DND-41 (cell line): Measurements from ENCODE around the gene KCNIP4.

Experiments
- EZH2 ChIP-seq: IDR thresholded peaks from 3 replicates; pipeline ENCODE4 v1.6.1; 2012; ENCODE audit warnings: borderline replicate concordance, low read depth, mild to moderate bottlenecking, moderate library complexity, low read length, inconsistent platforms; ENCODE audit not compliant: severe bottlenecking
- TF ChIP-seq, protein P1 (sequence below): IDR thresholded peaks from 2 replicates; pipeline ENCODE4 v1.5.1; 2012; ENCODE audit warnings: borderline replicate concordance, low read length, moderate library complexity, mild to moderate bottlenecking; ENCODE audit not compliant: poor library complexity, severe bottlenecking; ENCODE audit errors: extremely low read depth

DNA sequence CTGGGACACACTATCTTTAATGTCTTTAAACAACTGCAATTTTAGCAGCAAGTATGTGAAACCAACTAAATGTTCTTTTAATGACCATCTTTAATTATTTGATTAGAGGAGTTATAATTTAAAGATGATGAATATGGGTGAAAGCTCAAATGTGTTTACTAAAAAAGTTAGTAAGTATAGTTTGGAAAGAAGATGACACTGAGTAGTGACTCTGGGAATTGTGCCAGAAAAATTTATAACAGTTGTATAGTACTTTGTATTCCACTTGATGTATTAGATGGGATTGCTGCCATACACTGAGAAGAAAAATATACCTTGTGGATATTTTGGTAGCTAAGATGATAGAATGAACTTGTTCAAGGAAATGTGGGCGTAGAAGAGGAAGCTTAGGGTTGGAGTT is 1267.8 kb downstream of the KCNIP4 start:
- no peak for TF ChIP-seq EZH2
- TF ChIP-seq, protein P1, sequence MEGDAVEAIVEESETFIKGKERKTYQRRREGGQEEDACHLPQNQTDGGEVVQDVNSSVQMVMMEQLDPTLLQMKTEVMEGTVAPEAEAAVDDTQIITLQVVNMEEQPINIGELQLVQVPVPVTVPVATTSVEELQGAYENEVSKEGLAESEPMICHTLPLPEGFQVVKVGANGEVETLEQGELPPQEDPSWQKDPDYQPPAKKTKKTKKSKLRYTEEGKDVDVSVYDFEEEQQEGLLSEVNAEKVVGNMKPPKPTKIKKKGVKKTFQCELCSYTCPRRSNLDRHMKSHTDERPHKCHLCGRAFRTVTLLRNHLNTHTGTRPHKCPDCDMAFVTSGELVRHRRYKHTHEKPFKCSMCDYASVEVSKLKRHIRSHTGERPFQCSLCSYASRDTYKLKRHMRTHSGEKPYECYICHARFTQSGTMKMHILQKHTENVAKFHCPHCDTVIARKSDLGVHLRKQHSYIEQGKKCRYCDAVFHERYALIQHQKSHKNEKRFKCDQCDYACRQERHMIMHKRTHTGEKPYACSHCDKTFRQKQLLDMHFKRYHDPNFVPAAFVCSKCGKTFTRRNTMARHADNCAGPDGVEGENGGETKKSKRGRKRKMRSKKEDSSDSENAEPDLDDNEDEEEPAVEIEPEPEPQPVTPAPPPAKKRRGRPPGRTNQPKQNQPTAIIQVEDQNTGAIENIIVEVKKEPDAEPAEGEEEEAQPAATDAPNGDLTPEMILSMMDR: no peak
